Activated effector memory CD4-positive, alpha-beta T cell treated with anti-CD3 and anti-CD28 coated beads, Interleukin-2, amount 50 U/mL, for 16 hours (primary cell): ENCODE data around the gene CHN1.

Source experiments
- DNase-seq: peaks from one replicate; pipeline ENCODE4 v3.0.0-alpha.2; 2020

CHN1 gene

DNA sequence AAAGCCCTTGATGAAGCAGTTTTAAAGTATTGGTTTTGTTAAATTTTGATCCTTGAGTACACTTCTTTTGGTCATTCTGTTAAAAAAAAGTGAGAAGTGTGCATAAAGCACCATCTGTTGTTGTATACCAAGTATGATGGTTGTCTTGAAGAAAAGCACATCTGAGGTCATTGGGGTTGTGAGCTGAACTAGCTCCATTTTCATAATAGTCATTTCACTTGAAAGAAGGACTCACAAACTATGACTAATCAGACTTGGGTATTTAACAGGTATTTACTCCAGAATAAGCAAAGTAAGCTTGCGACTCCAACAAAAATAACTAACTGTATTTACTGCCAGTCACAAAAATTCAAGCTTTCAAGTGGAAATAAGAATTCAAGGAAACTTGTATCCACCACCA is 35.1 kb downstream of the CHN1 start:
- no peak for DNase-seq

DNA sequence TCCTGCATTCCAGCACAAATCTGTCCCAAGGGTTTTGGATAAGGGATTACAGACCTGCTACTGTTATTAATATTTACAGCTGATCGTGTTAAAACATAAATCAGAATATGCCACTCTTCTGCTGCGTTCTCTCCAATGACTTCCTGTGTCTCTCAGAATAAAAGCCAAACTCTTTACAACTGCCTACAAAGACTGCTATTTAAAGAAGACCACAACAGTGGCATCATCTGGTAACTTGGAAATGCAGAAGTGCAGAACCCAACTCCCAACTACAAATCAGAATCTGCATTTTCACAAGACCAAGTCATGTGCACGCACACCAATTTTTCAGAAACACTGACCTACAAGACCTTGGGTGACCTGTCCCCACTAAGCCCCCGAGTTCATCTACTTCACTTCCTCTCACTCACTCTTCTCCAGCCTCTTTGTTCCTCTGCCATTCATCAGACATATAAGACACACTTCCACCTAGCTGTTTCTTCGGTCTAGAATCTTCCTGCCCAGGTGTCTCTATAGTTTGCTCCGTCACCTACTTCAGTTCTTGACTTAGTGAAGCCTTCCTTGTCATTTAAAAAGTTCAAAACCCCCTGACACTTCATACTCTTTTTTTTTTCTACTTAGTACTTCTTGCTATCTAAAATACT is 36.0 kb downstream of the CHN1 start:
- no peak for DNase-seq

DNA sequence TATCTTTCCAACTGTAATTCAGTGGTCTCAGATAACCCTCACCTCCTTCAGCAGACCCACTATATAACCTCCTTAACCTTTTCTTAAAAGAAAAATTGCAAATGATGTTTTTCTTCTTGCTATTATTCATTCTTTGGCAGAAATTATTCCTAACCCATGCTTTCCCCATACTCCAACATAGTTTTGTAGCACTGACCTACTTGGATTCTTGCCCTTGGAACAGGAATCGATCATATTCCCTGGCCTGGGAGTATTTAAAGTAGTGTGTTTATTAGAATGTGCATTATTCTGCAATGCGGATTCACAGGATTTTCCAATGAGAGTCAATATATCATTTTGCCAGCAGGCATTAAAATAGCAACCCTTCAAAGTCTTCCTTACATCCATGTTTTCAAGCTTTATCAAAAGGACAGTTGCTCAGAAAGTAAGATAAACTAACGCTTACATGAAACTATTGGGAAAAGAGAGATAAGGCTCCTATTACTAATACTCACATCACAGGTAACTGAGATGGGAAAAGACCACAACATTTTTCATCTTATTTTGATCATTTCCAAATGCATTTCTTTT is 37.4 kb downstream of the CHN1 start:
- no peak for DNase-seq

DNA sequence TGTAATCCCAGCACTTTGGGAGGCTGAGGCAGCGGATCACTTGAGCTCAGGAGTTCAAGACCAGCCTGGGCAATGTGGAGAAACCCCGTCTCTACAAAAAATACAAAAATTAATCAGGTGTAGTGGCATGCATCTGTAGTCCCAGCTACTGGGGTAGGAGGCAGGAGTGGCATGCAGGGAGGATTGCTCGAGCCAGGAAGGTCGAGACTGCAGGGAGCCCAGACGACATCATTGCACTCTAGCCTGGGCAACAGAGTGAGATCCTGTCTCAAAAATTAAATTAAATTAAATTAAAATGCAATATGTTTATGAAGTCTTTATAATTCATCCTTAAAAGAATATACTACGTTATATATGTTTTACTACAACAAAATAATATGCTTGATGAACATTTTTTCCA is 38.1 kb downstream of the CHN1 start:
- no peak for DNase-seq

DNA sequence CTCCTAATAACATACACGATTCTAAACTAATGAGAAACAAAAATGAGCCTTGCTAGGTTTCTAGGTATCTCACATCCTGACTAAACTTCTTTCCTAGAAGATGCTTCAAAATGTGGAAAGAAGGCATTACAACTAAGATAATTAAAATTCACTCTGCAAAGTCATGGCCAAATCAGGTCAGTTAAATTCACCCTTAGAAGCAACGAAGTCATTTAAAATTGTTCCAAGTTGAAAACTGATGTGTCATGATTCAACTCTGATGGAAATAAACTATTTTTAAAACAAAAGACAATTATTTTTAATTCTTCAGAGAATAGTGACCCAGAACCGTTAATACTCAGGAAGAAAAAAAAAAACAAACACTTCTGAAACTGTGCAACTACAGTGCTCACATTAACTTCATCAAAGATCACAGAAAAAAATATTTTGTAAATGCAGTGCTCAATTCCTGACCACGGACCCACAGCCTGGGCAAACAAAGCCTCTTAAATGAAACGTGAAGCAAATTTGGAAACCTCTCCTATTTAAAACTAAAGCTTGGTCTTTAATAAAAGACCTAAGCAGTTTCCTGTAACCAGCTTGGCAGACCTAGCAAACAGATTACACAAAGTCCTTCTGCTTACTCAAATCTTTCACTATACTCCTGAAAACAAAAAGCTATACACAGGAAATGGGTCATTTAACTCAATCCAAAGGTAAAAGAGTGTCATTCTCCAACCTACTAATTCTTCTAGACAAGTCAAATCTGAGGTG is 39.0 kb downstream of the CHN1 start:
- DNase-seq: no peak

DNA sequence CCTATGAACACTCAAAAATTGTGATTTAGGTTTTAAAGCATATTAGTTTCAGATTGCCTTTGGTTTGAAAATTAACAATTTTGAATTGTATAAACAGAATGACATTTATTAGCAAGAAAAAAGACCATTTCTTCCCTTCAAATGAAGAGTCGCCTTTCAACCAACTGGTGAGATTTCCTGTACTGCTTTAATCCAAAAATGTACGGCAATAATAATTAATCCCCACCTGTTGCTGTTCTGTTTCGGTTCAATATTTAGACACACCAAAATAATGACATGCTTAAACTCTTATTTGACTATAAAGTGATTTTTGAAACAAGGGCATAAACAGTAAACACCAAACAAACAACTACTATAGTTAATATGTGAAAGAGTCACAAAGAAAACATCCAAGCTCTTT is 39.6 kb downstream of the CHN1 start:
- no peak for DNase-seq

- DNase-seq: no peak
Measured at GRCh38 chr2:174964404-174964803, 40.8 kb downstream of the CHN1 start.

DNA sequence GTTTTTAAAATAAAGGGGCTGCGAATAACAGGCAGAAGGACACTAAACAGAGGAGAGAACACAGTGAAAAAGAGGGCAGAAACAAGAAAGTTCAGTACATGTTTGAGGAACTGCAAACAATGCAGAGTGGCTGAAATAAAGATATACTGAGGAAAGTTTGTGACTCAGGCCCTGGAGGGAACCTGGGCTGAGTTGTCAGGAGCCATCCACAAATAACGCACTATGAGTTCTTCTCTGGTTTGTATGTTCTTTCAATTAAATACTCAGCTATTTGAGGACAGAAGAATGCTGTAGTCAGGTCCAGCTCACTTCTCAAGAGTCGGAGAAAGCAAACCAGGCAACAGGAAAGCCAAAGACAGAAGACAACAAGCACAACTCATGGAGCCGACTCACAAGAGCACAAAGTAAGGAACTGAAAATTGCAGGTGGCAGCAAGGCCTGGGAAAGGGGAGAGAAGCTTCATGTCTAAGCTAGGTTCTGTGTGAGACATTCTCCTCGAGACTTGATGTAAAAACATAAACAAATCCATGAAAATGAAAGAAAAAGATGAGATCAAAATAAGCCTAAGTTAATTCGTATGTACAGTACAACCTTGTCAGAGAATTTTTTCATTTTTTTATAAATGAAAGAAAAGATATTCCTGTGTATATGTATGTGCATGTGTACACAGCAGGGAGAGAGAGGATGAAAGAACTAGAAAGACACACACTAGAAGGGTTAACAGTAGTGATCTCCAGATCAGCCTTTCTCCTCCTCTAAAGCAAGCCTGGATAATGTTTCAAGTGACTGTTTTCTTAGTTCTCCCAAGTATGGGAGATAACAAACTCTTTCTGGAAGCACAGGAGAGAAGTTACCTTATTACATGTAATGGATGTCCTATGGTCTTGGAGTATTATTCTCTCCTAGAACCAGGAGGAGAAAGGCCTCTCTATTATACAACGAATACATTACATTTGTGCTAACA is 41.5 kb downstream of the CHN1 start:
- DNase-seq: no peak

DNA sequence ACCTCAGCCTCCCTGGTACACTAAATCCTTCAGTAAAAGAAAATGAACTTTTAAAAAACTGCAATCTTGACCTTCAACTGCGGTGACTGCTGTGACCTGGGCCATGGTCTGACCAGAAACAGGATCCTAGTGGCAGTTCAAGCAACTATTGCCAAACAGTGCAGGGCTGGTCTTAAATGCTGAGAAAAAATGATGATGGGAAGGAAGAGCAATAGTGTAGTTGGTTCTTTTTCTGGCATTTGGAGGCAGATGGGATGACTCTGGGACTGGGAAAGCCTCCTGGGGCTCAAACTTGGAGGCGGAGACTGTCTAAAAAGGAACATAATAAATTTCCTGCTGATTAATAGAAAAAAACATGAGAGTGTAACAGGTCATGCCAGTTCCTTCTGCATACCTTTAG is 45.4 kb downstream of the CHN1 start:
- no peak for DNase-seq

- no peak for DNase-seq
Measured at GRCh38 chr2:174957050-174957449, 48.1 kb downstream of the CHN1 start.

GRCh38 chr2:174952607-174953006 is 52.6 kb downstream of the CHN1 start:
- DNase-seq: no peak

DNA sequence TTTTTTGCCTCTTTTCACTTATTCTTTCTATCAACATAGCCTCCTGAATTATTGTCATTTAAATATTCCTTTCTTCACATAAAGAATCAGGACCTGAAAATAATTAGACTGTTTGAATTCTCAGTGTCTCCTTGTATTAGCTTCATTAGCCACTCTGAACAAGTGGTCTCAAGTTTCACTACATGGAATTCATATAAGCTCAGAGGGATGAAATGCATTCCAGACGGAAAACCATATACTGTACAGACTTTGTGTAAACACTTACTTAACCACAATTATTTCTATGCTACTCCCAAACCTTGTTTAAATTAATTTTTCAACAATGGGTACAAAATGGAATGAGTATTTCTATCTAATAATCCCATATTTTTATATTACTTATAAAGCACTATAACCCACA is 53.4 kb downstream of the CHN1 start:
- no peak for DNase-seq

- no peak for DNase-seq
Measured at GRCh38 chr2:174949988-174950687, 55.0 kb downstream of the CHN1 start.

- no peak for DNase-seq
Measured at GRCh38 chr2:174945601-174946260, 59.5 kb downstream of the CHN1 start.

DNA sequence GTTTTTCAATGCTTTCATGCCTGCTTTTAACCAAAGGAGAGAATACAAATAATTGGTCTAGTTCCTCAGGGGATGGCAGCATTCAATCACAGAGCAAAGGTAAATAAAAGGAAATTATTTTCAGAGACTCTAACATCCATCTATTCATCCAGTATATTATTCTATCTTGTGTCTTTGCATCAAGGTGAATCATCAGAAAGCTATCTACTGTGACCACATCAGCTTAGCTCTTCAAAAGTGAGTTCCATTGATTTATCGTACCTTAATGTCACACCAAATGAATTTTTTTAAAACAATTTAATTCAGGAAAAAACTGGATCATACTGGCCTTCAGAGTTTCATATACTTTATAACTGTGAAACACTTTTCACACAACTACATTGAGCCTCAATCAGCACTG is 66.1 kb downstream of the CHN1 start:
- DNase-seq: no peak

GRCh38 chr2:174931724-174932123 is 73.5 kb downstream of the CHN1 start:
- no peak for DNase-seq

GRCh38 chr2:174929786-174930185 is 75.4 kb downstream of the CHN1 start:
- no peak for DNase-seq

DNA sequence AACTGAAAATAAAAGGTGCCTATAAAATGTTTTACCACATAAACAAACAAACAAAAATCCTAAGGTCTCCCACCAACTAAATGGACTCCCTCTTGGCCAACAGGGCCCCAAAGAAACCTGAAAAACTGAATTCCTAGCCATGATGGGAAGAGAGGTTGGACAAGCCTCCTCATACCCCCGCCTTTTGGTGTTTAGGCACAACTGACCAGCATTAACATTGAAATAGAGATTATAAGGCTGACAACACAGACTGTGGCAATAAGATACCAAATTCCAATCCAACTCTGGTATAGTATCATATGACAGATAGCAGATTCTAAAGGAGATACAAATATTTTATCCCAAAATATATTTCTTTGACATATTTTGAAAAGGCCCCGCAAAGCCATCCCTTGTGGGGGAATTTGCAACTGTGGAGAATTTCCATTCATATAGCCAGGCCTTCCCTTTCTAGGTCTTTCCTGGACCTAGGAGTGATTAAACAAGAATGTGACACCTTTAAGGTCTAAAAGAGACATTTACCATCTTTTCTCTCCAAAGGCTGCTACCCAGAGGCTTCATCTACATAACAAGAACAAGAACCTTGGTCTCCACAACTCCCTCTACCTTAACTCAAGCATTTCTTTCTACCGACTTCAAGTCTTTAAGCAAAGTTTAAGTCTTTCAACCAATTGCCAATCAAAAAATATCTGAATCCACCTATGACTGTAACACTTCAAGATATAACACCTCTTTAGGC is 80.0 kb downstream of the CHN1 start:
- DNase-seq: no peak

GRCh38 chr2:174924061-174924693 is 81.0 kb downstream of the CHN1 start:
- no peak for DNase-seq

- DNase-seq: no peak
Measured at GRCh38 chr2:174919947-174920595, 85.1 kb downstream of the CHN1 start.
